HEK293T (cell line): ENCODE measurements around the gene TTC32.

Source experiments
- CTCF ChIA-PET: fragments of 350-600 bp; formaldehyde crosslinking; extraction: SDS; loops from one replicate; lab custom pipeline; 2021; ENCODE audit warnings: antibody characterized with exemption, inconsistent platforms; lab: Yijun Ruan, JAX
- POLR2A ChIA-PET: fragments of 350-600 bp; formaldehyde crosslinking; extraction: SDS; loops from one replicate; lab custom pipeline; 2020; ENCODE audit warnings: antibody characterized with exemption, inconsistent platforms; lab: Yijun Ruan, JAX
- DNase-seq: peaks from one replicate; pipeline ENCODE4 v3.0.0; 2012; ENCODE audit warnings: mixed read lengths; ENCODE audit errors: extremely low spot score
- ARNT ChIP-seq: fragments of 450-650 bp; IDR thresholded peaks from 2 replicates; pipeline ENCODE4 v1.6.1; 2017; ENCODE audit warnings: mild to moderate bottlenecking
- BHLHE40 ChIP-seq: fragments of 450-650 bp; IDR thresholded peaks from 2 replicates; pipeline ENCODE4 v1.6.1; 2016; ENCODE audit warnings: mild to moderate bottlenecking, moderate library complexity, borderline replicate concordance
- CTBP1 ChIP-seq: fragments of 450-650 bp; IDR thresholded peaks from 2 replicates; pipeline ENCODE4 v1.6.1; 2016; ENCODE audit warnings: borderline replicate concordance
- ELF4 ChIP-seq: fragments of 450-650 bp; IDR thresholded peaks from 2 replicates; pipeline ENCODE4 v1.6.1; 2017; ENCODE audit warnings: antibody characterized with exemption
- FOXA1 ChIP-seq: fragments of 450-650 bp; IDR thresholded peaks from 2 replicates; pipeline ENCODE4 v1.6.1; 2016; ENCODE audit warnings: mild to moderate bottlenecking
- FOXK2 ChIP-seq: fragments of 450-650 bp; IDR thresholded peaks from 2 replicates; pipeline ENCODE4 v1.6.1; 2016; ENCODE audit warnings: mild to moderate bottlenecking
- FOXM1 ChIP-seq: fragments of 450-650 bp; IDR thresholded peaks from 2 replicates; pipeline ENCODE4 v1.6.1; 2017; ENCODE audit warnings: mild to moderate bottlenecking, borderline replicate concordance
- HDGF ChIP-seq: fragments of 450-650 bp; IDR thresholded peaks from 2 replicates; pipeline ENCODE4 v1.6.1; 2017; ENCODE audit warnings: antibody characterized with exemption, borderline replicate concordance
- L3MBTL2 ChIP-seq: fragments of 450-650 bp; conservative IDR thresholded peaks from 2 replicates; pipeline ENCODE4 v1.6.1; 2016; ENCODE audit warnings: mild to moderate bottlenecking
- LEF1 ChIP-seq: fragments of 450-650 bp; IDR thresholded peaks from 2 replicates; pipeline ENCODE4 v1.6.1; 2017; ENCODE audit warnings: mild to moderate bottlenecking, borderline replicate concordance
- NFRKB ChIP-seq: fragments of 450-650 bp; IDR thresholded peaks from 2 replicates; pipeline ENCODE4 v1.6.1; 2016; ENCODE audit warnings: mild to moderate bottlenecking, moderate library complexity
- PKNOX1 ChIP-seq: fragments of 450-650 bp; IDR thresholded peaks from 2 replicates; pipeline ENCODE4 v1.6.1; 2016
- SP1 ChIP-seq: fragments of 450-650 bp; IDR thresholded peaks from 2 replicates; pipeline ENCODE4 v1.6.1; 2017
- SUZ12 ChIP-seq: fragments of 450-650 bp; IDR thresholded peaks from 2 replicates; pipeline ENCODE4 v1.6.1; 2016; ENCODE audit warnings: mild to moderate bottlenecking
- TARDBP ChIP-seq: fragments of 450-650 bp; IDR thresholded peaks from 2 replicates; pipeline ENCODE4 v1.6.1; 2016
- ZNF384 ChIP-seq: fragments of 450-650 bp; IDR thresholded peaks from 2 replicates; pipeline ENCODE4 v1.6.1; 2016

Gene TTC32

GRCh38 chr2:19865151-19865550 is 36.6 kb downstream of the TTC32 start:
- no peak for TF ChIP-seq ARNT
- TF ChIP-seq L3MBTL2 = no peak
- TF ChIP-seq CTBP1 = no peak
- no peak for TF ChIP-seq SUZ12
- no peak for TF ChIP-seq HDGF
- no peak for TF ChIP-seq LEF1
- no peak for DNase-seq
- ChIA-PET POLR2A (interaction anchor here (0.6 kb wide), 2 partner anchors 146 to 229 kb away, joined by 3 read pairs; no protein-coding TSS in a partner anchor), CTCF (interaction anchor here (1.1 kb wide), 1 partner anchor 9 kb away, joined by 3 read pairs; no protein-coding TSS in a partner anchor)

GRCh38 chr2:19864381-19864780 is 37.4 kb downstream of the TTC32 start:
- TF ChIP-seq PKNOX1 (no peak), FOXK2 (no peak), HDGF (no peak), ARNT (no peak), SUZ12 (no peak), L3MBTL2 (no peak), SP1 (no peak), BHLHE40 (no peak), CTBP1 (no peak), LEF1 (no peak), ELF4 (no peak), NFRKB (no peak), ZNF384 (no peak), FOXM1 (no peak), FOXA1 (no peak), TARDBP (no peak)
- ChIA-PET CTCF (interaction anchor here (0.6 to 1.1 kb wide), 2 partner anchors 10 to 494 kb away, joined by 3 to 4 read pairs; no protein-coding TSS in a partner anchor), POLR2A (no interaction called here)
- no peak for DNase-seq

- peak; percentile 82 for DNase-seq
- CTCF ChIA-PET = interaction anchor here (0.5 to 1.2 kb wide), 10 partner anchors 9 to 1343 kb away, joined by 3 to 6 read pairs (median 3); no protein-coding TSS in a partner anchor
- no peak for TF ChIP-seq ARNT
- no peak for TF ChIP-seq HDGF
- no peak for TF ChIP-seq ZNF384
- POLR2A ChIA-PET = no interaction called here
These were observed 38.3 kb downstream of the TTC32 start for GRCh38 chr2:19863303-19864041.

GRCh38 chr2:19861813-19862212 is 40.0 kb downstream of the TTC32 start:
- ChIA-PET POLR2A (interaction anchor here (1.1 kb wide), 1 partner anchor 9 kb away, joined by 3 read pairs; no protein-coding TSS in a partner anchor), CTCF (no interaction called here)
- no peak for TF ChIP-seq PKNOX1
- no peak for TF ChIP-seq LEF1
- no peak for TF ChIP-seq BHLHE40
- TF ChIP-seq NFRKB = no peak
- TF ChIP-seq CTBP1 = no peak
- DNase-seq = no peak

- DNase-seq = no peak
- CTCF ChIA-PET = no interaction called here
- POLR2A ChIA-PET = no interaction called here
- TF ChIP-seq ARNT = no peak
- no peak for TF ChIP-seq ELF4
- TF ChIP-seq FOXK2 = no peak
- TF ChIP-seq SP1 = no peak
- TF ChIP-seq BHLHE40 = no peak
- no peak for TF ChIP-seq NFRKB
These were observed 41.8 kb downstream of the TTC32 start for GRCh38 chr2:19860022-19860421.

- DNase-seq = no peak
- CTCF ChIA-PET = no interaction called here
- POLR2A ChIA-PET = no interaction called here
- TF ChIP-seq ZNF384 (no peak), FOXK2 (no peak), ELF4 (no peak), CTBP1 (no peak), L3MBTL2 (no peak), SP1 (no peak), FOXM1 (no peak), LEF1 (no peak), FOXA1 (no peak), BHLHE40 (no peak)
These were observed 42.2 kb downstream of the TTC32 start for GRCh38 chr2:19859565-19859964.

GRCh38 chr2:19857806-19858205 is 44.0 kb downstream of the TTC32 start:
- CTCF ChIA-PET = no interaction called here

More at GRCh38 chr2:19857806-19858205, 44.0 kb downstream of the TTC32 start:
- POLR2A ChIA-PET = no interaction called here
- no peak for DNase-seq
- no peak for TF ChIP-seq CTBP1
- no peak for TF ChIP-seq PKNOX1
- TF ChIP-seq ARNT = no peak
- TF ChIP-seq BHLHE40 = no peak
- no peak for TF ChIP-seq TARDBP
- TF ChIP-seq SUZ12 = no peak
- no peak for TF ChIP-seq FOXM1
- TF ChIP-seq ELF4 = no peak
